NB4 (cell line): ENCODE data around the gene STAG1.

Experiments
- MYC ChIP-seq: IDR thresholded peaks from 2 replicates; pipeline ENCODE4 v1.6.1; 2011; ENCODE audit warnings: low read depth, low read length
- POLR2A ChIP-seq: IDR thresholded peaks from 2 replicates; pipeline ENCODE4 v1.6.1; 2011; ENCODE audit warnings: mild to moderate bottlenecking; ENCODE audit not compliant: insufficient read length; ENCODE audit errors: extremely low read depth
- TF ChIP-seq, protein P1 (sequence below): IDR thresholded peaks from one replicate; pipeline ENCODE4 v1.5.1; 2012; ENCODE audit warnings: low read depth, low read length
- TF ChIP-seq, protein P2 (sequence below): IDR thresholded peaks from 2 replicates; pipeline ENCODE4 v1.6.1; 2011; ENCODE audit warnings: low read depth, low read length

DNA sequence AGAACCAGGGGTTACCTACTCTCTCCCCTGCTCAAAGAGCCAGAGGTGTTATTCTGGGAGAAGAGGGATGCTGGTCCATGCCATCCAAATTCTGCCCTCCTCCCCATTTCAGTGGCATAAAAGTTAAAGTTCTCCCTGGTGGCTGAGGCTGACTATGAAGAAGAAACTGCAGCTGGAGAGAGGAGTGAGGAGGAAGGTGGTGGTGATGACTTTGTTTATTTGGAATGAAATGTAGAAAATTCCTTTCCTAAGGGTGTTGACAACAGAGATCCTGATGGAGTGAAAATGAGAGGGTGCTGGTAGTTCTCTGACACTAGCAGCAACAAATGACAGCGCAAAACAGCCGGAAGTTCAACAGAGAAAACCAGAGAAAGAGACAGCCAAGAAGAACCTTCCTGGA lies 401.6 kb downstream of the STAG1 start:
- TF ChIP-seq, protein P1, sequence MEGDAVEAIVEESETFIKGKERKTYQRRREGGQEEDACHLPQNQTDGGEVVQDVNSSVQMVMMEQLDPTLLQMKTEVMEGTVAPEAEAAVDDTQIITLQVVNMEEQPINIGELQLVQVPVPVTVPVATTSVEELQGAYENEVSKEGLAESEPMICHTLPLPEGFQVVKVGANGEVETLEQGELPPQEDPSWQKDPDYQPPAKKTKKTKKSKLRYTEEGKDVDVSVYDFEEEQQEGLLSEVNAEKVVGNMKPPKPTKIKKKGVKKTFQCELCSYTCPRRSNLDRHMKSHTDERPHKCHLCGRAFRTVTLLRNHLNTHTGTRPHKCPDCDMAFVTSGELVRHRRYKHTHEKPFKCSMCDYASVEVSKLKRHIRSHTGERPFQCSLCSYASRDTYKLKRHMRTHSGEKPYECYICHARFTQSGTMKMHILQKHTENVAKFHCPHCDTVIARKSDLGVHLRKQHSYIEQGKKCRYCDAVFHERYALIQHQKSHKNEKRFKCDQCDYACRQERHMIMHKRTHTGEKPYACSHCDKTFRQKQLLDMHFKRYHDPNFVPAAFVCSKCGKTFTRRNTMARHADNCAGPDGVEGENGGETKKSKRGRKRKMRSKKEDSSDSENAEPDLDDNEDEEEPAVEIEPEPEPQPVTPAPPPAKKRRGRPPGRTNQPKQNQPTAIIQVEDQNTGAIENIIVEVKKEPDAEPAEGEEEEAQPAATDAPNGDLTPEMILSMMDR = no peak
- TF ChIP-seq POLR2A (no peak), MYC (no peak)
- TF ChIP-seq, protein P2, sequence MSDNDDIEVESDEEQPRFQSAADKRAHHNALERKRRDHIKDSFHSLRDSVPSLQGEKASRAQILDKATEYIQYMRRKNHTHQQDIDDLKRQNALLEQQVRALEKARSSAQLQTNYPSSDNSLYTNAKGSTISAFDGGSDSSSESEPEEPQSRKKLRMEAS = no peak
